AG09309 (cell line): ENCODE measurements around the gene REELD1.

Experiments
- DNase-seq: peaks from one replicate; pipeline ENCODE4 v3.0.0-alpha.2; 2010; ENCODE audit warnings: low read depth
- H3K4me3 ChIP-seq: 2 replicates; pipeline ENCODE4 v1.5.1; 2011; ENCODE audit warnings: mild to moderate bottlenecking, low read depth, low read length, moderate library complexity; ENCODE audit not compliant: control insufficient read depth
- TF ChIP-seq, protein P1 (sequence below): IDR thresholded peaks from 2 replicates; pipeline ENCODE4 v1.5.1; 2011; ENCODE audit warnings: mild to moderate bottlenecking, low read depth, low read length, inconsistent platforms; ENCODE audit not compliant: insufficient read depth, control insufficient read depth; ENCODE audit errors: missing control alignments

The REELD1 gene

DNA sequence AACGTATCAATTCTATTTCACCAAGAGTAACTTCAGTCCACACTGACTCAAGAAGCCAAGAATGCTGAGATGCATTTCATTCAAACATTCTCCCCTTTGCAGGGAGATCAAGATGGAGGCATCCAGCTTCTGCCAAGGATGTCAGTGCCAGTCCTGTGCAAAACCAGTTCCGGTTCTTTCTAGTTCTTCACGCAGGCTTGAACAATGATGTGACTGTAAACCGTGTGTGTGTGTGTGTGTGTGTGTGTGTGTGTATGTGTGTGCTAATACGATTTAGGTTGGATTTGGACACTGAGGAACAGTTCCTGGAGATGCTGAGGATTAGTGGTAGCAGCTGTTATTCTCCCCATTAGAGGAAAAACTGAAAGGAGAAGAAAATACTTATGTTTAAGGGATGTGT is at the start of gene REELD1:
REELD1 (plus strand) TSS at position 301 of the 400 bp plus-strand sequence. CDS start 2,415 bp downstream, outside the sequence.
- no peak within 1 kb of the TSS for H3K4me3 ChIP-seq
- no peak for DNase-seq
- TF ChIP-seq, protein P1, sequence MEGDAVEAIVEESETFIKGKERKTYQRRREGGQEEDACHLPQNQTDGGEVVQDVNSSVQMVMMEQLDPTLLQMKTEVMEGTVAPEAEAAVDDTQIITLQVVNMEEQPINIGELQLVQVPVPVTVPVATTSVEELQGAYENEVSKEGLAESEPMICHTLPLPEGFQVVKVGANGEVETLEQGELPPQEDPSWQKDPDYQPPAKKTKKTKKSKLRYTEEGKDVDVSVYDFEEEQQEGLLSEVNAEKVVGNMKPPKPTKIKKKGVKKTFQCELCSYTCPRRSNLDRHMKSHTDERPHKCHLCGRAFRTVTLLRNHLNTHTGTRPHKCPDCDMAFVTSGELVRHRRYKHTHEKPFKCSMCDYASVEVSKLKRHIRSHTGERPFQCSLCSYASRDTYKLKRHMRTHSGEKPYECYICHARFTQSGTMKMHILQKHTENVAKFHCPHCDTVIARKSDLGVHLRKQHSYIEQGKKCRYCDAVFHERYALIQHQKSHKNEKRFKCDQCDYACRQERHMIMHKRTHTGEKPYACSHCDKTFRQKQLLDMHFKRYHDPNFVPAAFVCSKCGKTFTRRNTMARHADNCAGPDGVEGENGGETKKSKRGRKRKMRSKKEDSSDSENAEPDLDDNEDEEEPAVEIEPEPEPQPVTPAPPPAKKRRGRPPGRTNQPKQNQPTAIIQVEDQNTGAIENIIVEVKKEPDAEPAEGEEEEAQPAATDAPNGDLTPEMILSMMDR = no peak

DNA sequence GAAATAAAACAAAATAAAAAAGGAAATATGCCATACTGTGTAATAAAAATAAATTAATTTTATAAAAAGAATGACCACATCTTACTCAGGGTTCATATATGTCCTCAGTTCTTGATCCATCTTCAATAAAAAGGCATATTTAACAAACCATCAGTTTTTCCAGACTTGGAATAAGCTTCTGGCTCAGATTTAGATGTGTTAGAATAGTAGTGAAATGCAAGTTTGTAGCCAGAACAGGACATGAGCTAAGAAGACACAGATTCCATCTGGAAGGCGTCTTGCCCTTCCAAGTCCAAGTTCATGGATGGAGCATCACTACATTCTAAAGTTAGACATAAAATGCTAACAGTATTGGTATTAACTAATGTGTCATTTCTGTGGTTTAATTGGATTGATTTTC is 49.1 kb upstream of the REELD1 start:
- H3K4me3 ChIP-seq = no peak overlapping the region
- TF ChIP-seq, protein P1 = no peak
- no peak for DNase-seq

DNA sequence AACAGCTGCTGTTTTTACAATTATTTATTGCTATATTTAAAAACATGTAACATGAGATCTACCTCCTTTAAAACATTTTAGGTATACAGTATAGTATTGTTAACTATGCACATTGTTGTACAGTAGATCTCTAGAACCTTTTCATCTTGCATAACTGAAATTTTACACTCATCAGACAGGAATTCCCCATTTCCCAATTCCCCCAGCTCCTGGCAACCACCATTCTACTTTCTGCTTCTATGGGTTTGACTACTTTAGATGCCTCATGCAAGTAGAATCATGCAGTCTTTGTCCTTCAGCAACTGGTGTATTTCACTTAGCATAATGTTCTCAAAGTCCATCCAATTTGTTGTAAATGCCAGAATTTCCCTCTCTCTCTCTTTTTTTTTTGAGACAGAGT is 48.5 kb upstream of the REELD1 start:
- H3K4me3 ChIP-seq = no peak overlapping the region
- peak; percentile 48 for DNase-seq
- TF ChIP-seq, protein P1 = no peak

DNA sequence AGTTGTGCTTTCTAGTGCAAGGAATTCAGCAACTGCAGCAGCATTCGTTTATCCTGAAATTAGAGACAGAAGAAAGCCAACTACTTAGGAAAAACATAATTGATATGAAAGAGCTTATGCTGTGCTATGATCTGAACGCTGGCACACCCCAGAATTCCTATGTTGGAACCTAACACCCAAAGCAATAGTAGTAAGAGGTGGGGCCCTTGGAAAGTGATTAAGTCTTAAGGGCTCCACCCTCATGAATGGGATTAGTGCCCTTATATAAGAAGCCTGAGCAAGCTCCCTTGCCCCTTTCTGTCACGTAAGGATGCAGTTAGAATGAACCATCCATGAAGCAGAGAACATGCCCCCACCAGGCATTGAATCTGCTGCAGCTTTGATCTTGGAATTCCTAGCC is 44.2 kb upstream of the REELD1 start:
- no peak for DNase-seq
- H3K4me3 ChIP-seq = no peak overlapping the region
- TF ChIP-seq, protein P1 = no peak

DNA sequence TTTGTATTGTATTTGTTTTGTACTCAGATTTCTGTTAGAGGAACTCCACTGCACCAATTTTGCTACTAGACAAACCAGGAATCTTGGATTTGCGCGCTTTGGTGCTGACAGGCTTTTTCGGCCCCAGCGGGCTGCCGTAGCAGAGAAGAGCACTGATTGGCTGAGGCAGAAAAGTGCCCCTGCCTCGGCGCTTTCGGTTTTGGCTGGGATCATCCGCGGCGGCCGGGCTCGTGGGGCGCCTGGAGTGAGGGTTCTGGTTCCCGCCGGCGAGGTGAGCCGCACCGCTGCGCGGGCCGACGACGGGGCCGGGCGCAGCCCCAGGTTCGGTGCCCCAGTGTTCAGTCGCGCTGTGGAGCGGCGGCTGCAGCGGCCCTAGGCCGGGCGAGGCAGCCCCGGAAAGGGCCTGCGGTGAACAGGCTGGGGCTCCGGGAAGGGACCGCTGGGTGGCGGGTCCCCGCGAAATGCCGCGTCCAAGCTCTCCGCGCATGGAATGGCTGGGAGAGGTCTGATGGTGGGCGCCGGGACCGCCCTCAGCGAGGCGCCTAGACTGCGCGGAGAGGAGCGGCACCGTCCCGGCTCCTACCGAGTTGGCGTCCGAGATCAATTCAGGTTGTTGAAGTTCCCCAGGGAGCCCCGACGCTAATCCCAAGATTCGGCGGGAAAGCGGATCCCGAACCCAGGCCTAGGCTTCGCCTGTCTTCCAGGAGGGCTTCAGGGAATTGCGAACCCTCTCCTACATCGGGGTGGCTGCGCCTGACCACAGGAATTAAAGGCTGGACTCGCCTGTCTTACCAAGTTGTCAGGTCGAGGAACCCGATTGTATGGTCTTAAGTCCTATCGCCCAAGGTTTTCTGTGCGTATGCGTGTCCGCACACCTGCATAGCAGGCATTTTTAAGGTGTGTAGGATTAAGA is 38.5 kb upstream of the REELD1 start, which contains the start of gene LSM6:
LSM6 (plus strand) TSS at position 178 of the 913 bp plus-strand sequence. CDS start 7,204 bp downstream, outside the sequence.
- TF ChIP-seq, protein P1 = peak; percentile 1
- DNase-seq = peak; percentile 53
- H3K4me3 ChIP-seq = peak within 1 kb of the TSS; percentile 64

DNA sequence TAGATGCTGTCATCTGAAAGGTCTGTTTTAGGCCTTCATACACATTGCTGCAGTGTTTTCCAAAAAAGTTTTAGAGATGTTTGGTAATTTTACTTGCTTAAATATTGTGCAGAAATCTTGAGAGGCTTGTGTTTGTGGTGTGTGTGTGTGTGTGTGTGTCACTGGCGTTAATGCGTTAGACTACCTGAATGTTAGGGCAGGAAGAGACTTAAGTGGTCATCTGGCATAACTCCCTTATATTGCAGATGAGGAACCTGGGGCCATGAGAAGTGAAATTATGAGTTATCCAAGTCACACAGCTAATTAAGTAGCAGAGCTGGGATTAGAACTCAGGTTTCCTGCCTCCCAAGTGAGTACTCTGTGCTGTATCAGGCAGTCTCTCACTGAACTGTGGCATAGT is 37.4 kb upstream of the REELD1 start:
- DNase-seq = no peak
- TF ChIP-seq, protein P1 = no peak
- no peak overlapping the region; the same call in 1 of the 2 replicates for H3K4me3 ChIP-seq
